CD4-positive, alpha-beta T cell treated with Interferon gamma for 1 hour (primary cell): ENCODE data around the gene KCNK4.
"Not testable (repeated sequence)": the region's sequence is repeated elsewhere in the genome, so short reads cannot be mapped to it uniquely, and the experiment has no call there.

Experiments
- DNase-seq: peaks from one replicate; pipeline ENCODE4 v3.0.0-alpha.2; 2020

The KCNK4 gene

GRCh38 chr11:64291262-64291751 is at the start of gene KCNK4:
KCNK4 (plus strand) TSS chr11:64291302; CDS start chr11:64293019, 1,717 bp downstream.
- no peak for DNase-seq

GRCh38 chr11:64241491-64242374 is 49.4 kb upstream of the KCNK4 start:
- DNase-seq, result peak; percentile 99

GRCh38 chr11:64243236-64243854 is 47.8 kb upstream of the KCNK4 start:
- no peak for DNase-seq

GRCh38 chr11:64244107-64244506 is 47.0 kb upstream of the KCNK4 start:
- DNase-seq, result no peak

- DNase-seq, result no peak
Measured at GRCh38 chr11:64244966-64245365, 46.1 kb upstream of the KCNK4 start.

GRCh38 chr11:64245401-64245796 is 45.7 kb upstream of the KCNK4 start:
- peak; percentile 60 for DNase-seq

- peak; percentile 73 for DNase-seq
Measured at GRCh38 chr11:64245797-64246620, 45.1 kb upstream of the KCNK4 start.

- not testable (repeated sequence) for DNase-seq
Measured at GRCh38 chr11:64246621-64246870, 44.6 kb upstream of the KCNK4 start.

GRCh38 chr11:64246871-64247728 is 44.0 kb upstream of the KCNK4 start, which contains the start of gene PPP1R14B:
PPP1R14B (minus strand) TSS chr11:64246943; CDS start chr11:64246673, 270 bp downstream.
- DNase-seq, result peak; percentile 78

- no peak for DNase-seq
Measured at GRCh38 chr11:64247729-64248531, 43.2 kb upstream of the KCNK4 start.

- no peak for DNase-seq
Measured at GRCh38 chr11:64248578-64248977, 42.5 kb upstream of the KCNK4 start.

GRCh38 chr11:64249038-64249437 is 42.1 kb upstream of the KCNK4 start:
- DNase-seq, result no peak

- DNase-seq, result no peak
Measured at GRCh38 chr11:64249563-64250414, 41.3 kb upstream of the KCNK4 start.

GRCh38 chr11:64250415-64251015 is 40.6 kb upstream of the KCNK4 start:
- no peak for DNase-seq

- peak; percentile 62 for DNase-seq
Measured at GRCh38 chr11:64251016-64251752, 39.9 kb upstream of the KCNK4 start, which contains the start of gene PLCB3. PLCB3 (plus strand) TSS chr11:64251530; CDS start chr11:64251650, 120 bp downstream.

GRCh38 chr11:64251753-64252002 is 39.4 kb upstream of the KCNK4 start:
- DNase-seq, result no peak

- DNase-seq, result no peak
Measured at GRCh38 chr11:64252003-64252872, 38.9 kb upstream of the KCNK4 start.

- no peak for DNase-seq
Measured at GRCh38 chr11:64253043-64253442, 38.1 kb upstream of the KCNK4 start.
